ENCODE results near the gene AOC1.

DNA sequence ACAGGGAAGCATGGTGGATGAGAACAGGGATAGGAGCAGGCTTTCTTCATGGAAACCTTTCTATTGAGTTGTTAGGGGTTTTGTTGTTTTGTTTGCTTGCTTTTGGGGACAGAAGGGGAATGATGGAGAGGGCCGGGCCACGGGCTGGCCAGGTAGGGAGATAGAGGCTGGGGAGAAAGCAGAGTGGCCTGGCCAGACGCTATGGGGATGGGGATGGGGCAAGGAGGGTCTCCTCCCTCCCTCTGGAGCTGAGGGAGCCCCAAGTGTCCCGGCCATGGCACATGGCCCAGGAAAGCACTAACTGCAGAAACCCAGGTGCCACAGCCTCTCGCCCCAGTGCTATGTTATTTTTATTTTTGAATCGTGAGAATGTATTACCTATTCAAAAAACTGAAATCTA is 10.0 kb downstream of the AOC1 start:
- TF ChIP-seq, protein P1, sequence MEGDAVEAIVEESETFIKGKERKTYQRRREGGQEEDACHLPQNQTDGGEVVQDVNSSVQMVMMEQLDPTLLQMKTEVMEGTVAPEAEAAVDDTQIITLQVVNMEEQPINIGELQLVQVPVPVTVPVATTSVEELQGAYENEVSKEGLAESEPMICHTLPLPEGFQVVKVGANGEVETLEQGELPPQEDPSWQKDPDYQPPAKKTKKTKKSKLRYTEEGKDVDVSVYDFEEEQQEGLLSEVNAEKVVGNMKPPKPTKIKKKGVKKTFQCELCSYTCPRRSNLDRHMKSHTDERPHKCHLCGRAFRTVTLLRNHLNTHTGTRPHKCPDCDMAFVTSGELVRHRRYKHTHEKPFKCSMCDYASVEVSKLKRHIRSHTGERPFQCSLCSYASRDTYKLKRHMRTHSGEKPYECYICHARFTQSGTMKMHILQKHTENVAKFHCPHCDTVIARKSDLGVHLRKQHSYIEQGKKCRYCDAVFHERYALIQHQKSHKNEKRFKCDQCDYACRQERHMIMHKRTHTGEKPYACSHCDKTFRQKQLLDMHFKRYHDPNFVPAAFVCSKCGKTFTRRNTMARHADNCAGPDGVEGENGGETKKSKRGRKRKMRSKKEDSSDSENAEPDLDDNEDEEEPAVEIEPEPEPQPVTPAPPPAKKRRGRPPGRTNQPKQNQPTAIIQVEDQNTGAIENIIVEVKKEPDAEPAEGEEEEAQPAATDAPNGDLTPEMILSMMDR (IDR thresholded peaks at IDR 0.05): no peak
- no peak for TF ChIP-seq ZFX (IDR thresholded peaks at IDR 0.05; ENCODE audit: borderline replicate concordance)

All from 22Rv1 (cell line).